Thyroid gland (tissue), 4 donors: ENCODE data around the gene PLEKHM2. TPM values are rescaled to one million over a fixed set of nuclear protein-coding genes. Genes with fewer than 3 reads are reported as not detected.
A peak's percentile ranks its signal among the peaks of the same experiment; 100 is the strongest.

Experiments
- DNase-seq, 2 donors: peaks; one replicate each; pipeline ENCODE4 v3.0.0-alpha.2; 2019
- H3K27ac ChIP-seq, 3 donors: fragments of 200-600 bp; sonication (generic); 1 replicate in 2 of 3; 2 replicates in 1 of 3; pipeline ENCODE4 v1.5.1; 2016 to 2019; ENCODE audit warnings: mild to moderate bottlenecking in 1 of 3, moderate library complexity in 1 of 3
- H3K27me3 ChIP-seq: fragments of 200-600 bp; sonication (generic); one replicate; pipeline ENCODE4 v1.5.1; 2019
- H3K36me3 ChIP-seq, 2 donors: fragments of 200-600 bp; sonication (generic); one replicate each; pipeline ENCODE4 v1.5.1; 2016 to 2019
- H3K4me1 ChIP-seq, 2 donors: fragments of 200-600 bp; sonication (generic); one replicate each; pipeline ENCODE4 v1.5.1; 2017 to 2019
- H3K4me3 ChIP-seq, 3 donors: fragments of 200-600 bp; sonication (generic); replicated peaks in 1 of 3; 1 replicate in 2 of 3; 2 replicates in 1 of 3; pipeline ENCODE4 v1.5.1; 2016; ENCODE audit warnings: mild to moderate bottlenecking in 1 of 3
- H3K9me3 ChIP-seq: fragments of 200-600 bp; sonication (generic); one replicate; pipeline ENCODE4 v1.5.1; 2017
- POLR2A ChIP-seq, 2 donors: fragments of 450-650 bp; IDR thresholded peaks; one replicate each; pipeline ENCODE4 v1.6.1; 2017; ENCODE audit warnings: antibody characterized with exemption in 2 of 2, mild to moderate bottlenecking in 2 of 2, moderate library complexity in 1 of 2
- WGBS, 2 donors: methylation state at CpG; one replicate each; pipeline ENCODE4 v1.1.5; 2017; 5-methylcytosine and 5-hydroxymethylcytosine counted together
- intact Hi-C: fragments of 100-400 bp; cut with DNase I; formaldehyde crosslinking; loops from one replicate; pipeline ENCODE4 v1.15.1; 2023
- total RNA-seq, 4 donors: library from RNA; depleted of rRNA; stranded (reverse); fragments of >200 nt; gene quantifications; one replicate each; pipeline ENCODE4 v1.2.3, GENCODE V29; 2016
- TF ChIP-seq, protein P1 (sequence below), 6 experiments: fragments of 200-600 bp in 3 of 6; fragments of 450-650 bp in 3 of 6; sonication (generic) in 3 of 6; IDR thresholded peaks; one replicate each; pipeline ENCODE4 v1.5.1; 2016 to 2019; ENCODE audit warnings: antibody characterized with exemption in 6 of 6, mild to moderate bottlenecking in 2 of 6, inconsistent platforms in 1 of 6, moderate library complexity in 1 of 6

Gene PLEKHM2
- total RNA-seq, 4 donors from 2014 or later, result 38.3 to 48.4 (median 39.4) TPM

DNA sequence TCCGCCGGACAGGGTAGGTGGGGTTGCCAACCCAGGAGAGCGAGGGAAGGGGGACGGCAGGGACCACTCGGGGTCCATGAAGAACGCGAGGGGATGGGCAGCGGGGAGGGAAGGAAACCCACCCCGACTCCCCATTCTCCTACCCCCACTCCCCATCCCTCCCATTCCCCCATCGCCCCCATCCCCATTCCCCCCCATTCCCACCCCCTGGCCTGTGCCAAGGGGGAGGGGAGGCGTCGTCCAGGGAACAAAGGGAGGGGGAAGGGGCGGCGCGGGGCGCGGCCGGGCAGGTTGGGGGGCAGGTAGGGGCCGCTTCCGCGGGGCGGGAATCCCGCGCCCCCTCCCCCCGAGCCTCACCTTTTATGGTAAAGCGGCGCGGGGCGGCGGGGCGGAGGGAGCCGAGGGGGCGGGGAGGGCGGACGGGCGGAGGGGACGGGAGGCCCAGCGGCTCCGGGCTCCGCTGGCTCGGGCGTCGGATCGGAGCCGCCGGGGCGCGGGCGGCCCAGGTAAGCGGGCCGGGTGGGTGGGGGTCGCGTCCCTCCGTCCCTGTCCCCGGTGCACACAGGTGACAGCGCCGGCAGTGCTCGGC is 74.3 kb downstream of the PLEKHM2 start, which contains the start of gene FBLIM1:
TSS of gene FBLIM1 (plus strand) at position 453 of the 589 bp plus-strand sequence. CDS start 6,189 bp downstream, outside the sequence.
- H3K27ac ChIP-seq, result peak within 1 kb of the TSS in 2 of 3 donors; percentile 61 to 66
- no peaks in the 10 kb centered on the region for H3K9me3 ChIP-seq
- H3K4me3 ChIP-seq, result peak within 1 kb of the TSS in 2 of 3 donors; percentile 68 to 75
- intact Hi-C loops, result no loop called here
- peaks cover 9 to 38% of the 10 kb centered on the region in 2 donors for H3K4me1 ChIP-seq
- no peaks in the 10 kb centered on the region for H3K27me3 ChIP-seq
- 3 to 9% methylated on average over 6 to 16 of the region's 58 CpGs for WGBS, 2 donors
- TF ChIP-seq POLR2A (IDR thresholded peaks at IDR 0.05), result no peak
- TF ChIP-seq, protein P1, sequence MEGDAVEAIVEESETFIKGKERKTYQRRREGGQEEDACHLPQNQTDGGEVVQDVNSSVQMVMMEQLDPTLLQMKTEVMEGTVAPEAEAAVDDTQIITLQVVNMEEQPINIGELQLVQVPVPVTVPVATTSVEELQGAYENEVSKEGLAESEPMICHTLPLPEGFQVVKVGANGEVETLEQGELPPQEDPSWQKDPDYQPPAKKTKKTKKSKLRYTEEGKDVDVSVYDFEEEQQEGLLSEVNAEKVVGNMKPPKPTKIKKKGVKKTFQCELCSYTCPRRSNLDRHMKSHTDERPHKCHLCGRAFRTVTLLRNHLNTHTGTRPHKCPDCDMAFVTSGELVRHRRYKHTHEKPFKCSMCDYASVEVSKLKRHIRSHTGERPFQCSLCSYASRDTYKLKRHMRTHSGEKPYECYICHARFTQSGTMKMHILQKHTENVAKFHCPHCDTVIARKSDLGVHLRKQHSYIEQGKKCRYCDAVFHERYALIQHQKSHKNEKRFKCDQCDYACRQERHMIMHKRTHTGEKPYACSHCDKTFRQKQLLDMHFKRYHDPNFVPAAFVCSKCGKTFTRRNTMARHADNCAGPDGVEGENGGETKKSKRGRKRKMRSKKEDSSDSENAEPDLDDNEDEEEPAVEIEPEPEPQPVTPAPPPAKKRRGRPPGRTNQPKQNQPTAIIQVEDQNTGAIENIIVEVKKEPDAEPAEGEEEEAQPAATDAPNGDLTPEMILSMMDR (IDR thresholded peaks at IDR 0.05), result no peak
- H3K36me3 ChIP-seq, result no peaks in the 10 kb centered on the region
- peak; percentile 41 to 42 for DNase-seq

DNA sequence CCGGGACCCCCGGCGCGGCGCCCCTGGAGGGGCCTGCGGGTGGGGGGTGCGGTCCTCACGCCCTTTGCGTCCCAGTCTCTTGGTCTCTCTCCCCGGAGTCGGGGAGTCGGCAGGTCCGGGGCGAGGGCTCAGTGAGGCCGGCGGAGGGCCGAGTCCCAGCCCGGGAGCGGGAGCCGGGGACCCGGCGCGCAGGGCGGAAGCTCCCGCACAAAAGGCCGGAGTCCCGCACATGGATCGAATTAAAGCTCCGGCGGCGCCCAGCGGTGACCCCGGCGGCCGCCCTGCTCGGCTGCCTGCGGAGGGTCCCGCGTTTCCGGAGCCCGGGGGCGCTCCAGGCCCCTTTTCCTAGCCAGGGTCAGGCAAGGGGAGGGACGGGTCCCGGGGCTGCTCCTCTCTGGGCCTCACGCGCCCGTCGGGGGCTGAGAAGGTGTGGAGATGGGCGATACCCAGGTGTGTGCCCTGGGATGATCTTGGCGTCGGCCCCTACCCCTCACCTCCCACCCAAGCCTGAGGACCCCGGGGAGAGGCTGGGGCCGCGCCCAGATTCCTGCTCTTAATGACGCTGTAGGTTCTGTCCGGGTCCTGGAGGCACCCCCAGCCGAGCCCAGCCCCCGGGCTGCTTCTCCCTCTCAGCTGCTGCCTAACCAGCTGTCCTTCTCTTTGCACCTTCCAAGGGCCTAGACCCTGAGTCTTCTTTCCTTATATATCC is 75.0 kb downstream of the PLEKHM2 start:
- TF ChIP-seq, protein P1 (IDR thresholded peaks at IDR 0.05), result no peak
- TF ChIP-seq POLR2A (IDR thresholded peaks at IDR 0.05), result no peak
- intact Hi-C loops, result no loop called here
- 4 to 19% methylated on average over 6 to 16 of the region's 58 CpGs for WGBS, 2 donors
- Histone ChIP-seq H3K27ac (peak overlapping the region in 2 of 3 donors; percentile 61 to 66), H3K27me3 (no peaks in the 10 kb centered on the region), H3K36me3 (no peaks in the 10 kb centered on the region), H3K4me3 (peak overlapping the region in 2 of 3 donors; percentile 68 to 75), H3K4me1 (peaks cover 9 to 38% of the 10 kb centered on the region in 2 donors), H3K9me3 (no peaks in the 10 kb centered on the region)
- no peak for DNase-seq

DNA sequence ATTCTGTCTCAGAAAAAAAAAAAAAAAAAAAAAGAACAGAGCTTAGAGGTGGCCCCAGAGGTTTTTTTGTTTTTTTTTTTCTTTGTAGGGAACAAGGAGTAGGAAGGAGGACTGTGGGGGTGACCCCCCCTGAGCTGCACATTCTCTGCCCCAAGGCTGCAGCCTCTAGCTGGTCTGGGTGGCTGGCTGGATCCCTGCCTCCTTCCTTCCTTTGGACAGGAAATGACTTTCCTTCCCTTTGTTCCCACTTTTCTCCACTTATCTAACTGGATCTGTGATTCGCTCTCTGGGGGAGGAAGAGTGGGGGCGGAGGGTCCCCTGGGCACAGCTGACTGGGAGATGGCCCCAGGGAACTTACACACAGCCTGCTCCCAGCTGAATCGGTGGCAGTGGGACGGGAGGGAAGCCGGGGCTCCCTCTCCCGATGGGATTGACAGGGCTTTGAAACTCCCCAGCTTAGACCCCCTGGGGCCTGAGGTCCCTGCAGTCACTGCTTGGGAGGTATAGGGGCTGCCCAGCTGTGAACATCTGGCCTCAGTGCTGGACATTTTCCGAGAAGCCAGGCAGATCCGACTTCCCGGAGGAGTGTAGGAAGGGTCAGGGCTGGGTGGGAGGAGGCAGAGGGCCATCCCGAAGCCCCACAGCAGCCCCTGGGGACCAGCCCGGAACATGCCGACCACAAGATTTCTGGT is 76.5 kb downstream of the PLEKHM2 start:
- TF ChIP-seq POLR2A (IDR thresholded peaks at IDR 0.05), result no peak
- TF ChIP-seq, protein P1 (IDR thresholded peaks at IDR 0.05), result no peak
- intact Hi-C loops, result no loop called here
- DNase-seq, result peak in 1 of 2 donors; percentile 20
- 53 to 60% methylated on average over 1 to 11 of the region's 12 CpGs for WGBS, 2 donors
- Histone ChIP-seq H3K27ac (peak overlapping the region; percentile 23 to 60 (median 36)), H3K9me3 (no peaks in the 10 kb centered on the region), H3K27me3 (no peaks in the 10 kb centered on the region), H3K4me1 (peaks cover 9 to 38% of the 10 kb centered on the region in 2 donors), H3K36me3 (no peaks in the 10 kb centered on the region), H3K4me3 (no peak overlapping the region)

DNA sequence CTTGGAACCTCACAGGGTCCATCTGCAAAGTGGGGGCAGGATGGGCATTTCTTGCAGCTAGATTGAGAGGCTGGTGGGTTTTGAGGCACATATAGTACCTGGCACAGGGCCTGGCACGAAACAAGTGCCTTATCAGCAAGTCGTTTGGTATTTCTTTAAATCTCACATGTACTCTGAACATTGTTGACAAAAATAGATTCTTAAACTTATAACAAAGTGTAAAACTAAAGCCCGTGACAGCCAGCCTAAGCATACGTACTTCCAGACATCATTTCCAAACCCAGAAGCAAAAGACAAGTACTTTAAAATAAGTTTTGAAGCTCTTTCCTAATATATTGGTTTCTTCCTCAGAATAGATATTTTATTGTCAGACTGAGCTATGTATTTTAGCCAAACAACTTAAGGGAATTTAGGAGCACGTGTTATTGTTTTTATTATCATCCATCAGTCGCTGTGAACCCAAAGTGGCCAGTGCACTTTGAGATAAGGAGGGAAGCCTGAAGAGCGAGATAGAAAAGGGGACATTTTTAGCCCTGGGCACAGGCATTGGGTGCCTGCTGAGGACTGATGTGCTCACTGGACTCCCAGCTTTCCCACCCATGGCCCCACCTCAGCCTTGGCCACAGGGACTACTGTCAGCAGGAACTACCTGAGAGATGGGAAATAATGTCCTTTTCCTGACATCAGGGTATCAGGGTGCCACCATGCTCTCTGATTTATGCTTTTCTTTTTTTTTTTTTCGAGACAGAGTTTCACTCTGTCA is 77.4 kb downstream of the PLEKHM2 start:
- TF ChIP-seq POLR2A (IDR thresholded peaks at IDR 0.05), result no peak
- TF ChIP-seq, protein P1 (IDR thresholded peaks at IDR 0.05), result no peak
- no peaks in the 10 kb centered on the region for H3K36me3 ChIP-seq
- intact Hi-C loops, result no loop called here
- no peaks in the 10 kb centered on the region for H3K9me3 ChIP-seq
- H3K4me1 ChIP-seq, result peaks cover 9 to 38% of the 10 kb centered on the region in 2 donors
- H3K27ac ChIP-seq, result peak overlapping the region in 1 of 3 donors; percentile 60
- H3K27me3 ChIP-seq, result no peaks in the 10 kb centered on the region
- H3K4me3 ChIP-seq, result no peak overlapping the region
- WGBS, 2 donors, result 71 to 75% methylated on average over 8 of the region's 8 CpGs
- no peak for DNase-seq
